ENCODE measurements around the gene FOCAD.
"Not testable (repeated sequence)": the region's sequence is repeated elsewhere in the genome, so short reads cannot be mapped to it uniquely, and the experiment has no call there.

Gene FOCAD

GRCh38 chr9:20974191-20974938 lies 290.3 kb downstream of the FOCAD start:
- not testable (repeated sequence) for DNase-seq

GRCh38 chr9:20978249-20978648 lies 294.2 kb downstream of the FOCAD start:
- no peak for DNase-seq

- no peak for DNase-seq
Measured at GRCh38 chr9:20980832-20981455, 296.9 kb downstream of the FOCAD start.

GRCh38 chr9:20981486-20981885 lies 297.4 kb downstream of the FOCAD start:
- no peak for DNase-seq

GRCh38 chr9:20984506-20984905 lies 300.4 kb downstream of the FOCAD start:
- no peak for DNase-seq

GRCh38 chr9:20985851-20986600 lies 302.0 kb downstream of the FOCAD start:
- no peak for DNase-seq

GRCh38 chr9:20987521-20987920 lies 303.5 kb downstream of the FOCAD start:
- DNase-seq = no peak

GRCh38 chr9:20988061-20988460 lies 304.0 kb downstream of the FOCAD start:
- DNase-seq = no peak

- no peak for DNase-seq
Measured at GRCh38 chr9:20988671-20989315, 304.7 kb downstream of the FOCAD start.

GRCh38 chr9:20989923-20990341 lies 305.9 kb downstream of the FOCAD start:
- DNase-seq = no peak

GRCh38 chr9:20990867-20991266 lies 306.8 kb downstream of the FOCAD start:
- DNase-seq = no peak

GRCh38 chr9:20994486-20994885 lies 310.4 kb downstream of the FOCAD start:
- DNase-seq = no peak

- no peak for DNase-seq
Measured at GRCh38 chr9:20995616-20996015, 311.6 kb downstream of the FOCAD start.

- DNase-seq = no peak
Measured at GRCh38 chr9:20996809-20997208, 312.8 kb downstream of the FOCAD start.

- DNase-seq = no peak
Measured at GRCh38 chr9:20997503-20998076, 313.5 kb downstream of the FOCAD start.

- DNase-seq = no peak
Measured at GRCh38 chr9:21001581-21001980, 317.5 kb downstream of the FOCAD start.

GRCh38 chr9:21002040-21002439 lies 318.0 kb downstream of the FOCAD start:
- no peak for DNase-seq

- DNase-seq = no peak
Measured at GRCh38 chr9:21015129-21015815, 331.2 kb downstream of the FOCAD start.

GRCh38 chr9:21015995-21016394 lies 331.9 kb downstream of the FOCAD start:
- no peak for DNase-seq

- no peak for DNase-seq
Measured at GRCh38 chr9:21016701-21017491, 332.8 kb downstream of the FOCAD start.

GRCh38 chr9:21018177-21018576 lies 334.1 kb downstream of the FOCAD start:
- DNase-seq = no peak

GRCh38 chr9:21023861-21024260 lies 339.8 kb downstream of the FOCAD start:
- DNase-seq = no peak
